H9 (cell line): Measurements from ENCODE around the gene GSTT2B. TPM values are rescaled to one million over a fixed set of nuclear protein-coding genes. Genes with fewer than 3 reads are reported as not detected.
"Not testable (repeated sequence)": the region's sequence is repeated elsewhere in the genome, so short reads cannot be mapped to it uniquely, and the experiment has no call there.

Experiments
- DNase-seq: peaks from one replicate; pipeline ENCODE4 v3.0.0-alpha.2; 2017
- H2AFZ ChIP-seq: one replicate; pipeline ENCODE4 v1.6.1; 2013; ENCODE audit warnings: mild to moderate bottlenecking, low read length, control low read depth, moderate library complexity
- H2AK5ac ChIP-seq: 2 replicates; pipeline ENCODE4 v1.6.1; 2013; ENCODE audit warnings: low read length, control low read depth, mixed read lengths; ENCODE audit not compliant: insufficient read length
- H2BK120ac ChIP-seq: one replicate; pipeline ENCODE4 v1.6.1; 2013; ENCODE audit warnings: low read depth, mild to moderate bottlenecking, low read length, control low read depth, inconsistent platforms; ENCODE audit not compliant: poor library complexity, severe bottlenecking
- H2BK12ac ChIP-seq: 2 replicates; pipeline ENCODE4 v1.6.1; 2013; ENCODE audit warnings: low read length, control low read depth, mixed read lengths, low read depth; ENCODE audit not compliant: insufficient read length
- H2BK15ac ChIP-seq: 2 replicates; pipeline ENCODE4 v1.6.1; 2013; ENCODE audit warnings: low read depth, low read length, control low read depth
- H2BK20ac ChIP-seq: one replicate; pipeline ENCODE4 v1.6.1; 2013; ENCODE audit warnings: low read depth, mild to moderate bottlenecking, low read length, control low read depth, inconsistent platforms; ENCODE audit not compliant: poor library complexity, severe bottlenecking
- H2BK5ac ChIP-seq: 2 replicates; pipeline ENCODE4 v1.6.1; 2013; ENCODE audit warnings: low read length, control low read depth, mixed read lengths; ENCODE audit not compliant: insufficient read length
- H3K14ac ChIP-seq: 2 replicates; pipeline ENCODE4 v1.6.1; 2013; ENCODE audit warnings: low read length, control low read depth; ENCODE audit not compliant: insufficient read depth
- H3K18ac ChIP-seq: 2 replicates; pipeline ENCODE4 v1.6.1; 2013; ENCODE audit warnings: low read depth, mild to moderate bottlenecking, mixed read lengths, low read length, control low read depth; ENCODE audit not compliant: insufficient read length
- H3K23ac ChIP-seq: 2 replicates; pipeline ENCODE4 v1.6.1; 2013; ENCODE audit warnings: low read length, control low read depth, mixed read lengths, low read depth; ENCODE audit not compliant: insufficient read length
- H3K23me2 ChIP-seq: 2 replicates; pipeline ENCODE4 v1.6.1; 2013; ENCODE audit warnings: low read depth, mild to moderate bottlenecking, mixed read lengths, low read length, control low read depth; ENCODE audit not compliant: insufficient read length, poor library complexity, severe bottlenecking
- H3K27ac ChIP-seq: 2 replicates; pipeline ENCODE4 v1.5.1; 2013; ENCODE audit warnings: low read length, control low read depth, mixed read lengths, low read depth; ENCODE audit not compliant: insufficient read length
- H3K27me3 ChIP-seq: 2 replicates; pipeline ENCODE4 v1.6.1; 2013; ENCODE audit warnings: low read length, control low read depth, inconsistent platforms; ENCODE audit not compliant: insufficient read depth
- H3K4ac ChIP-seq: 2 replicates; pipeline ENCODE4 v1.6.1; 2013; ENCODE audit warnings: low read depth, mild to moderate bottlenecking, control low read depth, inconsistent platforms, low read length, moderate library complexity
- H3K4me1 ChIP-seq: 2 replicates; pipeline ENCODE4 v1.6.1; 2013; ENCODE audit warnings: low read length, control low read depth, inconsistent platforms; ENCODE audit not compliant: insufficient read depth
- H3K4me2 ChIP-seq: 2 replicates; pipeline ENCODE4 v1.6.1; 2013; ENCODE audit warnings: low read length, control low read depth, mixed read lengths; ENCODE audit not compliant: insufficient read length, insufficient read depth
- H3K56ac ChIP-seq: 2 replicates; pipeline ENCODE4 v1.6.1; 2013; ENCODE audit warnings: low read depth, mild to moderate bottlenecking, mixed read lengths, low read length, control low read depth; ENCODE audit not compliant: insufficient read length
- H3K79me1 ChIP-seq: 2 replicates; pipeline ENCODE4 v1.6.1; 2013; ENCODE audit warnings: low read depth, mild to moderate bottlenecking, moderate library complexity, low read length, control low read depth, inconsistent platforms; ENCODE audit not compliant: insufficient read depth, poor library complexity, severe bottlenecking
- H3K79me2 ChIP-seq: 2 replicates; pipeline ENCODE4 v1.6.1; 2013; ENCODE audit warnings: low read length, control low read depth, inconsistent platforms; ENCODE audit not compliant: insufficient read depth
- H3K9ac ChIP-seq: 2 replicates; pipeline ENCODE4 v1.6.1; 2013; ENCODE audit warnings: low read length, control low read depth, mixed read lengths; ENCODE audit not compliant: insufficient read length; ENCODE audit errors: extremely low read depth
- H3K9me3 ChIP-seq: one replicate; pipeline ENCODE4 v1.6.1; 2013; ENCODE audit warnings: low read depth, low read length, inconsistent platforms; ENCODE audit not compliant: control insufficient read depth
- H3T11ph ChIP-seq: one replicate; pipeline ENCODE4 v1.6.1; 2013; ENCODE audit warnings: mild to moderate bottlenecking, low read length, control low read depth, inconsistent platforms
- H4K20me1 ChIP-seq: one replicate; pipeline ENCODE4 v1.6.1; 2013; ENCODE audit not compliant: control insufficient read depth, insufficient read length, insufficient read depth
- H4K5ac ChIP-seq: 2 replicates; pipeline ENCODE4 v1.6.1; 2013; ENCODE audit warnings: low read depth, mild to moderate bottlenecking, mixed read lengths, low read length, control low read depth; ENCODE audit not compliant: insufficient read length
- H4K8ac ChIP-seq: replicated peaks from 2 replicates; pipeline ENCODE4 v1.6.1; 2013; ENCODE audit warnings: low read length, control low read depth, mixed read lengths, low read depth; ENCODE audit not compliant: insufficient read length
- H4K91ac ChIP-seq: 2 replicates; pipeline ENCODE4 v1.6.1; 2013; ENCODE audit warnings: low read depth, mild to moderate bottlenecking, moderate library complexity, mixed read lengths, low read length, control low read depth; ENCODE audit not compliant: insufficient read length
- H3K27ac Mint-ChIP-seq, 3 experiments: 2 replicates in 2 of 3; 3 replicates in 1 of 3; pipeline ENCODE4 v1.8.0; 2020 to 2021; ENCODE audit warnings: mixed read lengths in 3 of 3, mild to moderate bottlenecking in 1 of 3, moderate library complexity in 1 of 3
- H3K27me3 Mint-ChIP-seq: 2 replicates; pipeline ENCODE4 v1.8.0; 2021; ENCODE audit warnings: low read depth, mild to moderate bottlenecking, moderate library complexity, mixed read lengths
- H3K36me3 Mint-ChIP-seq, 3 experiments: 2 replicates in 2 of 3; 3 replicates in 1 of 3; pipeline ENCODE4 v1.8.0; 2020 to 2021; ENCODE audit warnings: low read depth in 3 of 3, mixed read lengths in 3 of 3; ENCODE audit not compliant: insufficient read depth in 1 of 3
- H3K4me1 Mint-ChIP-seq, 2 experiments: 2 replicates each; pipeline ENCODE4 v1.8.0; 2020; ENCODE audit warnings: mixed read lengths in 2 of 2
- H3K4me3 Mint-ChIP-seq, 2 experiments: 2 replicates in 1 of 2; 3 replicates in 1 of 2; pipeline ENCODE4 v1.8.0; 2020 to 2021; ENCODE audit warnings: mild to moderate bottlenecking in 2 of 2, mixed read lengths in 2 of 2, moderate library complexity in 1 of 2
- H3K9me3 Mint-ChIP-seq, 2 experiments: 2 replicates in 1 of 2; 3 replicates in 1 of 2; pipeline ENCODE4 v1.8.0; 2020; ENCODE audit warnings: mild to moderate bottlenecking in 2 of 2, mixed read lengths in 2 of 2, moderate library complexity in 1 of 2
- CTCF ChIP-seq: fragments of 200-600 bp; sonication (generic); conservative IDR thresholded peaks from 3 replicates; pipeline ENCODE4 v1.8.0; 2021; ENCODE audit warnings: antibody characterized with exemption, mild to moderate bottlenecking
- WGBS: extraction: QIAGEN DNeasy Blood & Tissue Kit; methylation state at CpG from one replicate; pipeline ENCODE4 v1.1.7; 2013; ENCODE audit warnings: missing lambda C conversion rate, low lambda C conversion rate, mixed read lengths; ENCODE audit not compliant: insufficient read length; ENCODE audit errors: extremely low coverage; 5-methylcytosine and 5-hydroxymethylcytosine counted together
- total RNA-seq: library from RNA; stranded (reverse); gene quantifications from 2 replicates; pipeline ENCODE4 v1.2.1, GENCODE V29; 2021

GSTT2B gene
- total RNA-seq, 1 experiment from 2014 or later: 4.5 TPM

GRCh38 chr22:23984430-23984829 is 23.4 kb upstream of the GSTT2B start:
- Histone ChIP-seq H4K20me1 (no peaks in the 10 kb centered on the region), H4K5ac (no peak overlapping the region), H3K14ac (no peak overlapping the region), H3K4ac (no peak overlapping the region), H3K56ac (no peak overlapping the region), H3K9ac (no peak overlapping the region), H2BK120ac (no peak overlapping the region), H3K23ac (no peak overlapping the region), H3K79me2 (no peaks in the 10 kb centered on the region), H3K79me1 (no peaks in the 10 kb centered on the region), H3K23me2 (no peaks in the 10 kb centered on the region), H3K18ac (no peak overlapping the region), H4K91ac (no peak overlapping the region), H3K4me2 (no peak overlapping the region), H2BK15ac (no peak overlapping the region), H3T11ph (no peak overlapping the region), H3K27ac (no peak overlapping the region), H4K8ac (no peak overlapping the region), H2BK20ac (no peak overlapping the region), H3K9me3 (no peaks in the 10 kb centered on the region), H2BK12ac (no peak overlapping the region), H3K4me1 (no peaks in the 10 kb centered on the region), H2BK5ac (no peak overlapping the region), H3K27me3 (no peaks in the 10 kb centered on the region), H2AK5ac (no peak overlapping the region), H2AFZ (no peak overlapping the region)
- Mint-ChIP-seq H3K4me1 (0 out of 4 replicates have a peak, but pooled peaks cover 0 to 3% of the 10 kb centered on the region in 2 experiments), H3K9me3 (no peaks in the 10 kb centered on the region), H3K27ac (no peak overlapping the region), H3K36me3 (no peaks in the 10 kb centered on the region), H3K4me3 (no peak overlapping the region), H3K27me3 (no peaks in the 10 kb centered on the region)
- WGBS: no CpG with 5 or more reads among the region's 6 CpGs
- DNase-seq: no peak
- no peak for TF ChIP-seq CTCF

GRCh38 chr22:23980567-23980966 is 19.6 kb upstream of the GSTT2B start:
- H2AK5ac ChIP-seq, H3K27me3 Mint-ChIP-seq, H3K4me1 ChIP-seq, H3K4me2 ChIP-seq, H2BK15ac ChIP-seq, H3K23ac ChIP-seq, H3K79me1 ChIP-seq, H3K9ac ChIP-seq, H3K23me2 ChIP-seq, H3K79me2 ChIP-seq, H4K8ac ChIP-seq, H3K9me3 ChIP-seq, H3K27ac Mint-ChIP-seq, DNase-seq, H2BK12ac ChIP-seq, H3K56ac ChIP-seq, H2BK20ac ChIP-seq, H2BK120ac ChIP-seq, H4K5ac ChIP-seq, H3K9me3 Mint-ChIP-seq, H3T11ph ChIP-seq, H4K91ac ChIP-seq, H3K4me1 Mint-ChIP-seq, H2BK5ac ChIP-seq, H3K4me3 Mint-ChIP-seq, H3K14ac ChIP-seq, H3K27ac ChIP-seq, H3K18ac ChIP-seq, H2AFZ ChIP-seq, H3K27me3 ChIP-seq, H4K20me1 ChIP-seq, H3K36me3 Mint-ChIP-seq, H3K4ac ChIP-seq: not testable (repeated sequence)
- WGBS: no CpG with 5 or more reads among the region's 7 CpGs
